Stomach (tissue), 9 donors: ENCODE measurements around the gene RNF141. TPM values are rescaled to one million over a fixed set of nuclear protein-coding genes. Genes with fewer than 3 reads are reported as not detected.

Source experiments
- DNase-seq, 2 donors: peaks; one replicate each; pipeline versions ENCODE4 v3.0.0 to v3.0.0-alpha.2; 2013 to 2019
- H3K27ac ChIP-seq, 5 donors: fragments of 200-600 bp in 4 of 5; sonication (generic) in 4 of 5; one replicate each; pipeline ENCODE4 v1.5.1; 2013 to 2019; ENCODE audit warnings: mild to moderate bottlenecking in 1 of 5, moderate library complexity in 1 of 5
- H3K27me3 ChIP-seq, 3 donors: fragments of 200-600 bp; sonication (generic); one replicate each; pipeline ENCODE4 v1.5.1; 2017 to 2019; ENCODE audit warnings: mixed run types in 1 of 3
- H3K36me3 ChIP-seq, 4 donors: fragments of 200-600 bp; sonication (generic); 1 replicate in 3 of 4; 2 replicates in 1 of 4; pipeline ENCODE4 v1.5.1; 2016 to 2019
- H3K4me1 ChIP-seq, 4 donors: fragments of 200-600 bp; sonication (generic); one replicate each; pipeline ENCODE4 v1.5.1; 2016 to 2019
- H3K4me3 ChIP-seq, 4 donors: fragments of 200-600 bp; sonication (generic) in 3 of 4; one replicate each; pipeline ENCODE4 v1.5.1; 2016 to 2019; ENCODE audit warnings: mild to moderate bottlenecking in 1 of 4
- H3K9me3 ChIP-seq, 4 donors: fragments of 200-600 bp; sonication (generic); one replicate each; pipeline ENCODE4 v1.5.1; 2016 to 2019
- EP300 ChIP-seq: sonication (generic); formaldehyde crosslinking; IDR thresholded peaks from one replicate; pipeline ENCODE4 v1.6.1; 2017; ENCODE audit warnings: antibody characterized with exemption
- POLR2A ChIP-seq, 4 donors: fragments of 450-650 bp; IDR thresholded peaks; one replicate each; pipeline ENCODE4 v1.6.1; 2016; ENCODE audit warnings: antibody characterized with exemption in 4 of 4, control low read depth in 2 of 4, mild to moderate bottlenecking in 1 of 4, moderate library complexity in 1 of 4
- POLR2AphosphoS5 ChIP-seq, 3 donors: sonication (generic); formaldehyde crosslinking; IDR thresholded peaks; one replicate each; pipeline ENCODE4 v1.6.1; 2016; ENCODE audit warnings: antibody characterized with exemption in 3 of 3
- WGBS, 5 donors: extraction: QIAGEN DNeasy Blood & Tissue Kit in 3 of 5; methylation state at CpG; one replicate each; pipeline versions ENCODE4 v1.1.5 to v1.1.7; 2013 to 2018; 5-methylcytosine and 5-hydroxymethylcytosine counted together
- intact Hi-C: fragments of 100-400 bp; cut with DNase I; formaldehyde crosslinking; loops from one replicate; pipeline ENCODE4 v1.15.1; 2023; ENCODE audit warnings: low total_unique reads
- polyA plus RNA-seq, 3 donors: library from polyadenylated mRNA; stranded (reverse); fragments of 200-250 nt; gene quantifications; one replicate each; pipeline ENCODE4 v1.2.3, GENCODE V29; 2013
- total RNA-seq, 5 donors: library from RNA; depleted of rRNA; stranded (reverse); fragments of >200 nt; gene quantifications; one replicate each; pipeline versions ENCODE4 v1.1.0 to v1.2.3, GENCODE V29; 2014 to 2016
- TF ChIP-seq, protein P1 (sequence below), 7 experiments: fragments of 450-650 bp in 4 of 7; fragments of 200-600 bp in 3 of 7; sonication (generic) in 3 of 7; IDR thresholded peaks; one replicate each; pipeline ENCODE4 v1.5.1; 2016 to 2019; ENCODE audit warnings: antibody characterized with exemption in 7 of 7, control low read depth in 2 of 7, mild to moderate bottlenecking in 1 of 7
- donor health status: healthy with polysubstance abuse.
- donor health status: Bipolar disorder and iron deficiency.
- donor health status: healthy.

RNF141 gene
- total and polyA plus RNA-seq, 8 donors = 6.4 to 71.2 (median 19.1) TPM

DNA sequence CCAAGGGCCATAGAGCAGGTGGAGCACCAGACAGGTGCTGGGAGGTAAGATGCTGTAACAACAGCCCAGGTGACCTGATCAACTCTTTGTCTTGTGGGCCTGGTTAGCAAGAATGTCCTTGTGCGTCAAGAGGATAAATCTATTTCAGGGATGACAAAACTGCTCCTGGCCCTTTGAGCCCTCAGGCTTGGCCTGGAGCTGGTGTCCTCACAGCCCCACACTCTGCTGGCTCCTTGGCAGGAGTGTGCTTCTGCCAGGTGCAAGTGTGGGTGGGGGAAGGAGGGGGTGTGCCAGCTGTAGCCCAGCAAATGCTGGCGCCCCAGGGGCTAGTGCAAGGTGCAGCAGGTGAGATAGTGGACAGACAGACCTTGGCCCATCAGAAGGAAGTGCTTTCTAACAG lies 66.4 kb downstream of the RNF141 start:
- intact Hi-C loops = no loop called here
- no peak overlapping the region for H3K4me3 ChIP-seq
- WGBS, 5 donors = 94 to 100% (median 96%) methylated on average over 2 of the region's 2 CpGs
- H3K36me3 ChIP-seq = peaks cover 0 to 29% (median 12%) of the 10 kb centered on the region in 4 donors
- no peak for TF ChIP-seq POLR2A (IDR thresholded peaks at IDR 0.05)
- TF ChIP-seq, protein P1, sequence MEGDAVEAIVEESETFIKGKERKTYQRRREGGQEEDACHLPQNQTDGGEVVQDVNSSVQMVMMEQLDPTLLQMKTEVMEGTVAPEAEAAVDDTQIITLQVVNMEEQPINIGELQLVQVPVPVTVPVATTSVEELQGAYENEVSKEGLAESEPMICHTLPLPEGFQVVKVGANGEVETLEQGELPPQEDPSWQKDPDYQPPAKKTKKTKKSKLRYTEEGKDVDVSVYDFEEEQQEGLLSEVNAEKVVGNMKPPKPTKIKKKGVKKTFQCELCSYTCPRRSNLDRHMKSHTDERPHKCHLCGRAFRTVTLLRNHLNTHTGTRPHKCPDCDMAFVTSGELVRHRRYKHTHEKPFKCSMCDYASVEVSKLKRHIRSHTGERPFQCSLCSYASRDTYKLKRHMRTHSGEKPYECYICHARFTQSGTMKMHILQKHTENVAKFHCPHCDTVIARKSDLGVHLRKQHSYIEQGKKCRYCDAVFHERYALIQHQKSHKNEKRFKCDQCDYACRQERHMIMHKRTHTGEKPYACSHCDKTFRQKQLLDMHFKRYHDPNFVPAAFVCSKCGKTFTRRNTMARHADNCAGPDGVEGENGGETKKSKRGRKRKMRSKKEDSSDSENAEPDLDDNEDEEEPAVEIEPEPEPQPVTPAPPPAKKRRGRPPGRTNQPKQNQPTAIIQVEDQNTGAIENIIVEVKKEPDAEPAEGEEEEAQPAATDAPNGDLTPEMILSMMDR (IDR thresholded peaks at IDR 0.05) = no peak
- TF ChIP-seq POLR2AphosphoS5 (IDR thresholded peaks at IDR 0.05) = no peak
- no peak for TF ChIP-seq EP300
- DNase-seq = no peak
- no peak overlapping the region for H3K27ac ChIP-seq
- no peaks in the 10 kb centered on the region for H3K9me3 ChIP-seq
- peaks cover 0 to 5% (median 0%) of the 10 kb centered on the region in 4 donors for H3K4me1 ChIP-seq
- no peaks in the 10 kb centered on the region for H3K27me3 ChIP-seq

- TF ChIP-seq, protein P1 (IDR thresholded peaks at IDR 0.05) = no peak
- TF ChIP-seq POLR2A (IDR thresholded peaks at IDR 0.05) = no peak
- TF ChIP-seq EP300 = no peak
- no peak for TF ChIP-seq POLR2AphosphoS5 (IDR thresholded peaks at IDR 0.05)
- Histone ChIP-seq H3K36me3 (peaks cover 0 to 24% (median 8%) of the 10 kb centered on the region in 4 donors), H3K4me1 (peaks cover 0 to 5% (median 0%) of the 10 kb centered on the region in 4 donors), H3K27ac (no peak overlapping the region), H3K27me3 (no peaks in the 10 kb centered on the region), H3K4me3 (no peak overlapping the region), H3K9me3 (no peaks in the 10 kb centered on the region)
- WGBS, 5 donors = 83 to 91% (median 88%) methylated on average over 4 of the region's 4 CpGs
- no peak for DNase-seq
- intact Hi-C loops = no loop called here
These were observed 67.6 kb downstream of the RNF141 start for GRCh38 chr11:10473371-10473770.

- peaks cover 10 to 50% (median 40%) of the 10 kb centered on the region in 4 donors for H3K36me3 ChIP-seq
- DNase-seq = no peak
- intact Hi-C loops = no loop called here
- TF ChIP-seq, protein P1 (IDR thresholded peaks at IDR 0.05) = no peak
- TF ChIP-seq POLR2AphosphoS5 (IDR thresholded peaks at IDR 0.05) = no peak
- TF ChIP-seq POLR2A (IDR thresholded peaks at IDR 0.05) = no peak
- no peak for TF ChIP-seq EP300
- H3K27me3 ChIP-seq = no peaks in the 10 kb centered on the region
- H3K27ac ChIP-seq = no peak overlapping the region
- H3K4me3 ChIP-seq = no peak overlapping the region
- H3K4me1 ChIP-seq = peaks cover 0 to 17% (median 2%) of the 10 kb centered on the region in 4 donors
- 84 to 91% (median 88%) methylated on average over 5 of the region's 5 CpGs for WGBS, 5 donors
- no peaks in the 10 kb centered on the region for H3K9me3 ChIP-seq
These were observed 78.2 kb downstream of the RNF141 start for GRCh38 chr11:10462746-10463300.

Other genes with a start within 250 kb of the RNF141 start
- 100 to 1,000 TPM in 2 of 5 donors, 10 to 100 TPM in 3; 24.0 to 260 (median 64.8) TPM for gene SBF2, start 247.0 kb downstream of the RNF141 start, total RNA-seq
- gene SBF2, start 247.0 kb downstream of the RNF141 start, polyA plus RNA-seq = 10 to 100 TPM in 2 of 3 donors, 1 to 10 TPM in 1; 8.6 to 13.3 (median 12.5) TPM
- gene ADM, start 236.1 kb downstream of the RNF141 start, total RNA-seq = 100 to 1,000 TPM in 1 of 5 donors, 10 to 100 TPM in 4; 33.9 to 144 (median 57.4) TPM
- 10 to 100 TPM; 14.3 to 21.5 (median 19.7) TPM for gene ADM, start 236.1 kb downstream of the RNF141 start, polyA plus RNA-seq
- gene AMPD3, start 85.9 kb downstream of the RNF141 start, total RNA-seq = 10 to 100 TPM in 3 of 5 donors, 1 to 10 TPM in 2; 7.7 to 20.4 (median 14.2) TPM
- 1 to 10 TPM; 4.1 to 6.6 (median 5.2) TPM for gene AMPD3, start 85.9 kb downstream of the RNF141 start, polyA plus RNA-seq
- gene LYVE1, start 27.5 kb upstream of the RNF141 start, total RNA-seq = 100 to 1,000 TPM in 1 of 5 donors, 10 to 100 TPM in 3, 1 to 10 TPM in 1; 5.2 to 149 (median 26.8) TPM
- gene LYVE1, start 27.5 kb upstream of the RNF141 start, polyA plus RNA-seq = 10 to 100 TPM in 1 of 3 donors, 1 to 10 TPM in 2; 7.3 to 14.4 (median 8.6) TPM
- 10 to 100 TPM; 24.6 to 60.7 (median 40.3) TPM for gene IRAG1, start 152.6 kb upstream of the RNF141 start, total RNA-seq
- 10 to 100 TPM; 12.7 to 17.2 (median 17.1) TPM for gene IRAG1, start 152.6 kb upstream of the RNF141 start, polyA plus RNA-seq
- 10 to 100 TPM in 3 of 5 donors, 1 to 10 TPM in 2; 9.3 to 39.5 (median 21.9) TPM for gene CTR9, start 210.1 kb upstream of the RNF141 start, total RNA-seq
- 10 to 100 TPM in 2 of 3 donors, 1 to 10 TPM in 1; 9.1 to 10.4 (median 10.4) TPM for gene CTR9, start 210.1 kb upstream of the RNF141 start, polyA plus RNA-seq